Activated CD8-positive, alpha-beta T cell treated with anti-CD3 and anti-CD28 coated beads for 36 hours (primary cell): ENCODE data around the gene PPP2R3A. TPM values are rescaled to one million over a fixed set of nuclear protein-coding genes. Genes with fewer than 3 reads are reported as not detected.

Experiments
- ATAC-seq: fragments of 200-7000 bp; cut with Tn5 transposase; one replicate; pipeline ENCODE4 v1.10.0; 2021; ENCODE audit warnings: mild to moderate bottlenecking, moderate library complexity
- CTCF ChIA-PET: fragments of 350-600 bp; sonication (Branson Sonifier 250); formaldehyde crosslinking; loops from one replicate; lab custom pipeline; 2021; ENCODE audit warnings: antibody characterized with exemption; lab: Charles Lee
- POLR2A ChIA-PET: fragments of 350-600 bp; sonication (Branson Sonifier 250); formaldehyde crosslinking; loops from one replicate; lab custom pipeline; 2021; ENCODE audit warnings: antibody characterized with exemption; lab: Charles Lee
- DNase-seq: peaks from one replicate; pipeline ENCODE4 v3.0.0-alpha.2; 2020
- H3K27ac Mint-ChIP-seq: one replicate; pipeline ENCODE4 v1.8.0; 2021; ENCODE audit warnings: mild to moderate bottlenecking, mixed read lengths
- H3K27me3 Mint-ChIP-seq: one replicate; pipeline ENCODE4 v1.8.0; 2021; ENCODE audit warnings: mixed read lengths
- H3K36me3 Mint-ChIP-seq: one replicate; pipeline ENCODE4 v1.8.0; 2021; ENCODE audit warnings: low read depth, mixed read lengths
- H3K4me1 Mint-ChIP-seq: one replicate; pipeline ENCODE4 v1.8.0; 2021; ENCODE audit warnings: low read depth, mixed read lengths
- H3K4me3 Mint-ChIP-seq: one replicate; pipeline ENCODE4 v1.8.0; 2021; ENCODE audit warnings: mild to moderate bottlenecking, moderate library complexity, mixed read lengths
- H3K9me3 Mint-ChIP-seq: one replicate; pipeline ENCODE4 v1.8.0; 2021; ENCODE audit warnings: mixed read lengths
- CTCF ChIP-seq: fragments of 200-600 bp; IDR thresholded peaks from one replicate; pipeline ENCODE4 v1.8.0; 2022; ENCODE audit warnings: antibody characterized with exemption, mild to moderate bottlenecking
- intact Hi-C: fragments of 100-400 bp; cut with micrococcal nuclease; formaldehyde crosslinking; loops from one replicate; pipeline ENCODE4 v1.10.0; 2022
- total RNA-seq, 2 experiments: library from RNA; stranded (reverse); gene quantifications; one replicate each; pipeline ENCODE4 v1.2.3, GENCODE V29; 2021

PPP2R3A gene
- total RNA-seq, 2 experiments from 2014 or later: 0.16 to 0.51 TPM

GRCh38 chr3:136008732-136009470 is 43.4 kb downstream of the PPP2R3A start:
- intact Hi-C loops: no loop called here
- no peak for TF ChIP-seq CTCF
- Mint-ChIP-seq H3K4me1 (no peaks in the 10 kb centered on the region), H3K27me3 (peaks cover 4% of the 10 kb centered on the region), H3K27ac (no peak overlapping the region), H3K4me3 (no peak overlapping the region), H3K36me3 (no peaks in the 10 kb centered on the region), H3K9me3 (no peaks in the 10 kb centered on the region)
- ATAC-seq: no peak
- CTCF ChIA-PET: no interaction called here
- DNase-seq: no peak
- POLR2A ChIA-PET: no interaction called here

GRCh38 chr3:136018876-136019275 is 53.3 kb downstream of the PPP2R3A start:
- ATAC-seq (no peak), DNase-seq (no peak)
- ChIA-PET POLR2A (no interaction called here), CTCF (interaction anchor here (4.0 kb wide), 1 partner anchor 24 kb away, joined by 22 read pairs; no protein-coding TSS in a partner anchor)
- Mint-ChIP-seq H3K27ac (no peak overlapping the region), H3K4me1 (no peaks in the 10 kb centered on the region), H3K9me3 (peaks cover 5% of the 10 kb centered on the region), H3K27me3 (peaks cover 7% of the 10 kb centered on the region), H3K36me3 (no peaks in the 10 kb centered on the region), H3K4me3 (no peak overlapping the region)
- intact Hi-C loops: no loop called here
- TF ChIP-seq CTCF: no peak

GRCh38 chr3:136021803-136022202 is 56.3 kb downstream of the PPP2R3A start:
- H3K27ac Mint-ChIP-seq: no peak overlapping the region
- DNase-seq (no peak), ATAC-seq (no peak)
- no peak for TF ChIP-seq CTCF
- no peaks in the 10 kb centered on the region for H3K36me3 Mint-ChIP-seq
- no peaks in the 10 kb centered on the region for H3K4me1 Mint-ChIP-seq
- intact Hi-C loops: no loop called here
- no peaks in the 10 kb centered on the region for H3K9me3 Mint-ChIP-seq
- ChIA-PET POLR2A (no interaction called here), CTCF (interaction anchor here (1.4 to 1.5 kb wide), 2 partner anchors 20 to 22 kb away, joined by 3 to 4 read pairs; no protein-coding TSS in a partner anchor)
- no peak overlapping the region for H3K4me3 Mint-ChIP-seq
- peaks cover 6% of the 10 kb centered on the region for H3K27me3 Mint-ChIP-seq

GRCh38 chr3:136022529-136023263 is 57.2 kb downstream of the PPP2R3A start:
- Mint-ChIP-seq H3K9me3 (no peaks in the 10 kb centered on the region), H3K4me1 (no peaks in the 10 kb centered on the region), H3K27ac (no peak overlapping the region), H3K27me3 (peaks cover 6% of the 10 kb centered on the region), H3K36me3 (no peaks in the 10 kb centered on the region), H3K4me3 (no peak overlapping the region)
- no peak for TF ChIP-seq CTCF
- CTCF ChIA-PET: interaction anchor here (1.4 to 1.5 kb wide), 2 partner anchors 19 to 21 kb away, joined by 3 to 4 read pairs; no protein-coding TSS in a partner anchor
- intact Hi-C loops: no loop called here
- no peak for ATAC-seq
- POLR2A ChIA-PET: interaction anchor here (0.5 kb wide), 1 partner anchor 252 kb away, joined by 3 read pairs; no protein-coding TSS in a partner anchor
- no peak for DNase-seq
